GM18858 (cell line): ENCODE measurements around the gene RGS7BP.

Source experiments
- ATAC-seq: cut with Tn5 transposase; IDR thresholded peaks from one replicate; pipeline ENCODE4 v1.9.1; 2021; ENCODE audit not compliant: unreplicated experiment

RGS7BP gene

GRCh38 chr5:64628901-64629300 lies 123.1 kb downstream of the RGS7BP start:
- ATAC-seq: no peak

GRCh38 chr5:64629841-64630240 lies 124.0 kb downstream of the RGS7BP start:
- no peak for ATAC-seq

GRCh38 chr5:64632251-64632650 lies 126.4 kb downstream of the RGS7BP start:
- no peak for ATAC-seq

- peak; percentile 43 for ATAC-seq
These were observed 129.3 kb downstream of the RGS7BP start for GRCh38 chr5:64634997-64635686.

GRCh38 chr5:64637144-64637543 lies 131.3 kb downstream of the RGS7BP start:
- no peak for ATAC-seq

GRCh38 chr5:64637837-64638443 lies 132.1 kb downstream of the RGS7BP start:
- ATAC-seq: no peak

GRCh38 chr5:64644831-64645230 lies 139.0 kb downstream of the RGS7BP start:
- no peak for ATAC-seq

GRCh38 chr5:64646169-64646568 lies 140.4 kb downstream of the RGS7BP start:
- ATAC-seq: no peak

GRCh38 chr5:64649512-64649911 lies 143.7 kb downstream of the RGS7BP start:
- no peak for ATAC-seq

GRCh38 chr5:64653766-64654560 lies 148.1 kb downstream of the RGS7BP start:
- no peak for ATAC-seq

GRCh38 chr5:64654561-64654938 lies 148.7 kb downstream of the RGS7BP start:
- ATAC-seq: no peak

- no peak for ATAC-seq
These were observed 149.8 kb downstream of the RGS7BP start for GRCh38 chr5:64655596-64655995.

- ATAC-seq: no peak
These were observed 153.5 kb downstream of the RGS7BP start for GRCh38 chr5:64659289-64659688.
